GM23248 (cell line): ENCODE measurements around the gene LMNTD1.

ENCODE experiments used
- EZH2 ChIP-seq: fragments of 200-600 bp; sonication (generic); IDR thresholded peaks from 2 replicates; pipeline ENCODE4 v1.6.1; 2018; ENCODE audit warnings: antibody characterized with exemption, mild to moderate bottlenecking; ENCODE audit not compliant: insufficient read depth, poor library complexity, severe bottlenecking
- EZH2phosphoT487 ChIP-seq: fragments of 200-600 bp; sonication (generic); IDR thresholded peaks from 2 replicates; pipeline ENCODE4 v1.6.1; 2018; ENCODE audit warnings: antibody characterized with exemption, moderate library complexity, mild to moderate bottlenecking, low read depth; ENCODE audit not compliant: insufficient read depth

- TF ChIP-seq EZH2 (no peak), EZH2phosphoT487 (no peak)
These were observed 56.9 kb downstream of the LMNTD1 start for GRCh38 chr12:25496098-25496587.
